HG03354 (cell line): ENCODE results near the gene ZNF282.

Experiments
- ATAC-seq: cut with Tn5 transposase; IDR thresholded peaks from one replicate; pipeline ENCODE4 v1.9.1; 2021; ENCODE audit warnings: mild to moderate bottlenecking; ENCODE audit not compliant: unreplicated experiment, poor library complexity, severe bottlenecking

The ZNF282 gene

GRCh38 chr7:149188637-149189259, 6.6 kb upstream of the ZNF282 start:
- ATAC-seq = no peak

DNA sequence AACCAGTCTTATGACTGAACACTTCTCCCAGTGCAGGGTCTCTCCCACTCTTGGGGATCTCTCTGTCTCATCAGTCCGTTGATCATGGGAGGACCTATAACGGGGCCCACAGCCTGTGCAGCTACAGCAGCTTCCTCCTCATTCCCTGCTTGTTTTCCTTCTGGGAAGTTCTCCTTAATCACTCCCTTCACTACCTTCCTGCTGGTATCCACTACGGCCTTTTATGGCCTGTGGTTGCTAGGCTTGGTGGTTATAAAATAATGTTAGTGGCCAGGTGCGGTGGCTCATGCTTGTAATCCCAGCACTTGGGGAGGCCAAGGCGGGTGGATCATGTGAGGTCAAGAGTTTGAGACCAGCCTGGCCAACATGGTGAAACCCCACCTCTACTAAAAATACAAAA, 3.5 kb upstream of the ZNF282 start:
- no peak for ATAC-seq

DNA sequence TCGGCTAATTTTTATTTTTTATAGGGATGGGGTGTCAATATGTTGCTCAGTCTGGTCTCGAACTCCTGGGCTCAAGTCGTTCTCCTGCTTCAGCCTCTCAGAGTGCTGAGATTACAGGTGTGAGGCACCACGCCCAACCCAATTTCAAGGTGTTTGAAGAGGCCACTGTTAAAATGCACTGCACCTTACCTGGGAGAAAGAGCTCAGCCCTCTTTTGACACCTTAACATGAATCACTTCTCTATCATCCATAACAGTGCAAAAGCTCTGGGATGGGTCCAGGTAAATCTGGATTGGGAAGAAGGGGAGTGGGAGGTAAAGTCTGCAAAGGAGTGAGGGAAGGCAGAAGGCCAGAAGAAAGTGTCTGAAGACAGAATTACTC, 557 bp upstream of the ZNF282 start:
- no peak for ATAC-seq

GRCh38 chr7:149196151-149196704, 882 bp downstream of the ZNF282 start:
- peak; percentile 19 for ATAC-seq

GRCh38 chr7:149196705-149197171, 1.4 kb downstream of the ZNF282 start:
- ATAC-seq = peak; percentile 6

- ATAC-seq = no peak
Observed at GRCh38 chr7:149197675-149198074, 2.3 kb downstream of the ZNF282 start.

GRCh38 chr7:149198161-149198816, 2.9 kb downstream of the ZNF282 start:
- ATAC-seq = no peak

DNA sequence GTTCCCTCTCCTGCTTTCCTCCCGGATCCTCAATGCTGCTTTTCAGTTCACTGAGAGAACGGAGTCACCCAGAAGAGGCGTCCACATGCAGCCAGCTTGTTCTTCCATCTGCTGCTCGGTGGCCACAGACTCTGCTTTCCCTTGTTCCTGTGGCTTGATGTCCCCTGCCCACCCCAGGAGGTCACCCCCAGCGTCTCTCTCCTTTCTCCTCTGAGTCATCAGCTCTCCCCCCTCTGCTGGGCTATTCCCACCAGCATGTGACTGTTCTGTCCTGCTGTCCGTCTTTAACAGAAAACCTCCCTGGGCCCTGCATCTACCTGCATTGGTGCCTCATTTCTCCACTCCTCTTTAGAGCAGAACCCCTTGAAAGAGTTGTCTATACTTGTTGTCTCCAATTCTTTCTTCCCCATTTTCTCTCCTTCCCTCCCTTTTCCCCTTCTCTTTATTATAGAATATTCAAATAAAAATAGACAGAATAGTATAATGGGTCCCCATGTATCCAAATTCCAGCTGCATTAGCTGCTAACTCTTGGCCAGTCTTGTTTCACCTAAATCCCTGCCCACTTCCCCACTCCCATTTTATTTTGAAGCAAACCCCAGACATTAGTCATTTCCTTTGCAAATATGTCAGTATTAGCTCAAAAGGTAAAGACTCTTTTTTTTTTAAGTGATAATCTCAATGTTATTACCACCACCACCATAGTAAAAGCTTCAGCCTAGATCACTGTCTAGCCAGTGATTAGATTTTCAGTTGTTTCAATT, 4.1 kb downstream of the ZNF282 start:
- ATAC-seq = no peak

- no peak for ATAC-seq
Observed at GRCh38 chr7:149202831-149203231, 7.5 kb downstream of the ZNF282 start.

- ATAC-seq = no peak
Observed at GRCh38 chr7:149205690-149206381, 10.5 kb downstream of the ZNF282 start.

GRCh38 chr7:149207324-149208035, 12.1 kb downstream of the ZNF282 start:
- ATAC-seq = no peak

DNA sequence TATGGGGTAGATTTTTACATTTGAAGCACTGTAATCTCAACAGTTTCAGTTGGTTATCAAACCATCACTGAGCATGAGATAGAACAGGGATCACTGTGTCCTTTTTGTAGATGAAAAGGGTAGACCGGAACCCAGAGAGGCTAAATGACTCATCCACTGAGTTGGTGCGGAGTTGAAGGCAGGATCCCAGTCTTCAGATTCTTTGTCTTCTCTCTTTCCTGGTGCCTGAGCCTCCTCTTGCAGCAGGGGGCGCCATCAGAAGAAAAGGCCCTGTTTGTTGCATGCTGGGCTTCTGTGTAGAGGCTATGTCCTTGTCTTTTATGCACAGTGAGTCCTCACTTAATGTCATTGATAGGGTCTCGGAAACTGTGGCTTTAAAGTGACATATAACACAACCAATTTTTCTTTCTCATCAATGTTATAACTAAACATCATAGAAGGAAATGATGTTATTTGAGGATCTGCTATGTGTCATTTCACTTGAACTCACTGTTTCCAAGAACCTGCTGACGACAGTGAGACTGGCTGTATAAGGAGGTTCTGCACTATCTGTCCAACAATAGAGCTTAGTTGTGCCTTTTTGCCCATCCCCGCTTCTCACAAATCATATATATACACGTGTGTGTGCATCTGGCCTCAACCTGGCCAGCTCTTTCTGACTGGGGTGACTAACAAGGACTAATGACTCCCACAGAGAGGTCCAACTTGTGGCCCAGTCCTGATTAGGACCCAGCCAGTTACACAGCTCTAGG, 14.3 kb downstream of the ZNF282 start:
- no peak for ATAC-seq

DNA sequence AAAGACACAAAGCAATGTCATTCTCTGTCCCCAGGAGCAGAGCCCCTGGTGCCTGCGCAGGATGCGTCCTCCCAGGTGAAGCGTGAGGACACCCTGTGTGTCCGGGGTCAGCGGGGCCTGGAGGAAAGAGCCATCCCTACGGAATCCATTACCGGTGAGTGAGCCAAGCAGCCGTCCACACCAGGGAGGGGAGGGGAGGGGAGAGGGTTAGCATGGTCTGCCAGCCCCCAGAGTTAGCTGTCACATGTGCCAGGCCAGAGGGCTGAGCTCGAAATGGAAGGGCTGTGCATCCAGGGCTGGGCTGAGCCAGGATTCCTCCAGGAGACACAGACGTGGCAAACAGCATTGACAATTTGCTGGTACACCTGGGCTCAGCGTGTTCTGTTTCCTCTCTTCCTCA, 15.2 kb downstream of the ZNF282 start:
- ATAC-seq = no peak

DNA sequence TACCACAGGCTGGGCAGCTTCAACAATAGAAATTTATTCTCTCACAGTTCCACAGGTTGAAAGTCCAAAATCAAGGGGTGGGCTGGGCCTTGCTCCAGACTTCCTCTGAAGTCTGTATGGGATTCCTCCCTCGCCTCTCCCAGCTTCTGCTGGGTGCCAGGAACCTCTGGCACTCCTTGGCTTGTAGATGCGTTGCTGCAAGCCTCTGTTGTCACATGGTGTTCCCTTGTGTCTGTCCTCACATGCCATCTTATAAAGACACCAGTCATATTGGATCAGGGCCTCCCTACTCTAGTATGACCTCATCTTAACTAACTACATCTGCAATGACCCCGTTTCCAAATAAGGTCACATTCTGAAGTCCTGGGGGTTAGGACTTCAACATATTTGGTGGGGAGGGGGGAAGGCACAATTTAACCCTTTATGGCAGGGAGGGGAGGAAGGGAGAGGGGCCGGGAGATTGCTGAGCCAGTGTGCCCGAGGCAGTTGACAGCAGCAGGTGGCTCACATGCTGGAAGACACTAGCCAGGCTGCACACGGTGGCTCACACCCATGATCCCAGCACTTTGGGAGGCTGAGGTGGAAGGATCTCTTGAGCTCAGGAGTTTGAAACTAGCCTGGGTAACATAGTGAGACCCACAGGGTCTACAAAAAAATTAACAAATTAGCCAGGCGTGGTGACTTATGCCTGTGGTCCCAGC, 18.8 kb downstream of the ZNF282 start:
- no peak for ATAC-seq

DNA sequence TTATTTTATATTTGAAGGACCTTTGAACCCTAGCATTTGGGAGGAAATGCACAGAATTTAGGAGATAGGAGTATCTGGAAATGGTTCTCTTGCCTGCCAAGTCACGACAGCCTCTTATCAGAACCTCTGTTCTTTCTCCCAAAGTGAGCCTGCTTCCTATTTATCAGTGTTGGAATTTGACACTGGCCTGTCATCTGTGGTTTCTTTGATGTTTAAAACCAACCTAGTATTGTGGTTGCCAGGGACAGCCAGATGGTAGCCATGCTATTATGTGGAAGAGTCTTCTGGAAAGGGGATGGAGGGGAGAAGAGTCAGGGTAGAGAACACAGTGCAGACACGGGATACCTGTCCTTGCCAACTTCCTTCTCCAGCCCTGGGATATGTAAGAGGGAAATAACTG, 21.1 kb downstream of the ZNF282 start:
- no peak for ATAC-seq

- ATAC-seq = no peak
Observed at GRCh38 chr7:149217570-149217969, 22.2 kb downstream of the ZNF282 start.

GRCh38 chr7:149218469-149219420, 23.4 kb downstream of the ZNF282 start:
- no peak for ATAC-seq
